Liver (tissue), 9 donors: ENCODE measurements around the gene IFNLR1. TPM values are rescaled to one million over a fixed set of nuclear protein-coding genes. Genes with fewer than 3 reads are reported as not detected.

Source experiments
- DNase-seq: peaks from one replicate; pipeline ENCODE4 v3.0.0-alpha.2; 2017; ENCODE audit warnings: low spot score
- H3K27ac ChIP-seq, 2 donors: one replicate each; pipeline ENCODE4 v1.7.0; 2013; ENCODE audit warnings: inconsistent platforms in 2 of 2, low read length in 2 of 2, control low read depth in 1 of 2, low read depth in 1 of 2, mild to moderate bottlenecking in 1 of 2
- H3K27me3 ChIP-seq, 4 donors: one replicate each; pipeline versions ENCODE4 v1.6.1 to v1.7.0; 2013; ENCODE audit warnings: low read length in 3 of 4, inconsistent platforms in 1 of 4, mild to moderate bottlenecking in 1 of 4, moderate library complexity in 1 of 4; ENCODE audit not compliant: control insufficient read depth in 4 of 4, insufficient read depth in 4 of 4
- H3K36me3 ChIP-seq, 4 donors: one replicate each; pipeline versions ENCODE4 v1.6.1 to v1.7.0; 2013; ENCODE audit warnings: low read length in 3 of 4, mild to moderate bottlenecking in 3 of 4, low read depth in 1 of 4, moderate library complexity in 1 of 4; ENCODE audit not compliant: control insufficient read depth in 4 of 4, insufficient read depth in 3 of 4
- H3K4me1 ChIP-seq, 4 donors: one replicate each; pipeline versions ENCODE4 v1.6.1 to v1.7.0; 2013; ENCODE audit warnings: low read length in 3 of 4, mild to moderate bottlenecking in 3 of 4, moderate library complexity in 1 of 4; ENCODE audit not compliant: control insufficient read depth in 4 of 4, insufficient read depth in 4 of 4
- H3K4me3 ChIP-seq, 3 donors: one replicate each; pipeline versions ENCODE4 v1.6.1 to v1.7.0; 2013; ENCODE audit warnings: low read length in 3 of 3, control low read depth in 1 of 3, low read depth in 1 of 3, mild to moderate bottlenecking in 1 of 3
- H3K9ac ChIP-seq, 2 donors: one replicate each; pipeline ENCODE4 v1.7.0; 2013; ENCODE audit warnings: low read length in 2 of 2, mild to moderate bottlenecking in 2 of 2, moderate library complexity in 2 of 2, control low read depth in 1 of 2, low read depth in 1 of 2
- H3K9me3 ChIP-seq, 4 donors: one replicate each; pipeline versions ENCODE4 v1.6.1 to v1.7.0; 2013; ENCODE audit warnings: low read length in 3 of 4; ENCODE audit not compliant: control insufficient read depth in 4 of 4
- EGR1 ChIP-seq, 2 donors: IDR thresholded peaks; 2 replicates each; pipeline ENCODE4 v1.6.1; 2016 to 2018; ENCODE audit warnings: antibody characterized with exemption in 2 of 2, low read depth in 2 of 2
- FOXA1 ChIP-seq: IDR thresholded peaks from 2 replicates; pipeline ENCODE4 v1.6.1; 2016; ENCODE audit warnings: antibody characterized with exemption
- FOXA2 ChIP-seq: IDR thresholded peaks from 2 replicates; pipeline ENCODE4 v1.6.1; 2016; ENCODE audit warnings: antibody characterized with exemption
- GABPA ChIP-seq, 2 donors: IDR thresholded peaks in 1 of 2; conservative IDR thresholded peaks in 1 of 2; 2 replicates each; pipeline ENCODE4 v1.6.1; 2016; ENCODE audit warnings: antibody characterized with exemption in 2 of 2, mild to moderate bottlenecking in 1 of 2, moderate library complexity in 1 of 2
- HNF4A ChIP-seq, 2 donors: conservative IDR thresholded peaks; 2 replicates each; pipeline ENCODE4 v1.6.1; 2016; ENCODE audit warnings: antibody characterized with exemption in 2 of 2, mild to moderate bottlenecking in 2 of 2
- HNF4G ChIP-seq: IDR thresholded peaks from 2 replicates; pipeline ENCODE4 v1.6.1; 2016; ENCODE audit warnings: antibody characterized with exemption
- JUND ChIP-seq, 2 donors: IDR thresholded peaks; 2 replicates each; pipeline ENCODE4 v1.6.1; 2016; ENCODE audit warnings: antibody characterized with exemption in 2 of 2
- NR2F2 ChIP-seq: IDR thresholded peaks from 2 replicates; pipeline ENCODE4 v1.6.1; 2016; ENCODE audit warnings: antibody characterized with exemption
- RAD21 ChIP-seq, 2 donors: IDR thresholded peaks; 2 replicates each; pipeline ENCODE4 v1.6.1; 2016; ENCODE audit warnings: antibody characterized with exemption in 2 of 2, mild to moderate bottlenecking in 2 of 2
- RXRA ChIP-seq, 2 donors: IDR thresholded peaks; 2 replicates each; pipeline ENCODE4 v1.6.1; 2017 to 2018; ENCODE audit warnings: antibody characterized with exemption in 2 of 2, mild to moderate bottlenecking in 1 of 2
- SP1 ChIP-seq: IDR thresholded peaks from 2 replicates; pipeline ENCODE4 v1.6.1; 2018; ENCODE audit warnings: antibody characterized with exemption, mild to moderate bottlenecking
- TAF1 ChIP-seq: conservative IDR thresholded peaks from 2 replicates; pipeline ENCODE4 v1.6.1; 2016; ENCODE audit warnings: antibody characterized with exemption, mild to moderate bottlenecking
- YY1 ChIP-seq: IDR thresholded peaks from 2 replicates; pipeline ENCODE4 v1.6.1; 2016; ENCODE audit warnings: antibody characterized with exemption, mild to moderate bottlenecking
- WGBS: extraction: QIAGEN DNeasy Blood & Tissue Kit; methylation state at CpG from one replicate; pipeline ENCODE4 v1.1.7; 2013; 5-methylcytosine and 5-hydroxymethylcytosine counted together
- polyA plus RNA-seq, 2 donors: library from polyadenylated mRNA; stranded (reverse) in 1 of 2; unstranded in 1 of 2; fragments of 200-250 nt in 1 of 2; fragments of >200 nt in 1 of 2; fragmentation: Nextera tagmentation in 1 of 2; extraction: Ambion mirVana in 1 of 2; gene quantifications; one replicate each; pipeline versions ENCODE4 v1.2.1 to v1.2.3, GENCODE V29; 2013 to 2015
- total RNA-seq, 2 donors: library from RNA; depleted of rRNA; stranded (reverse); fragments of >200 nt; gene quantifications; one replicate each; pipeline ENCODE4 v1.2.3, GENCODE V29; 2014
- TF ChIP-seq, protein P1 (sequence below): IDR thresholded peaks from 2 replicates; pipeline ENCODE4 v1.6.1; 2016; ENCODE audit warnings: antibody characterized with exemption, mild to moderate bottlenecking
- TF ChIP-seq, protein P2 (sequence below): IDR thresholded peaks from 2 replicates; pipeline ENCODE4 v1.6.1; 2016; ENCODE audit warnings: antibody characterized with exemption
- TF ChIP-seq, protein P3 (sequence below): fragments of 150-350 bp; IDR thresholded peaks from 2 replicates; pipeline ENCODE4 v1.5.1; 2017; ENCODE audit warnings: improper control_type of control experiment, low read depth, low read length; ENCODE audit not compliant: missing input control
- TF ChIP-seq, protein P4 (sequence below): IDR thresholded peaks from 2 replicates; pipeline ENCODE4 v1.6.1; 2016; ENCODE audit warnings: antibody characterized with exemption
- TF ChIP-seq, protein P5 (sequence below): IDR thresholded peaks from 2 replicates; pipeline ENCODE4 v1.6.1; 2016; ENCODE audit warnings: antibody characterized with exemption
- donor health status: healthy.
- donor health status: healthy.
- donor health status: healthy.
- donor health status: healthy.
- donor health status: healthy.

The IFNLR1 gene
- total and polyA plus RNA-seq, 4 donors = 2.2 to 6.4 (median 3.5) TPM

DNA sequence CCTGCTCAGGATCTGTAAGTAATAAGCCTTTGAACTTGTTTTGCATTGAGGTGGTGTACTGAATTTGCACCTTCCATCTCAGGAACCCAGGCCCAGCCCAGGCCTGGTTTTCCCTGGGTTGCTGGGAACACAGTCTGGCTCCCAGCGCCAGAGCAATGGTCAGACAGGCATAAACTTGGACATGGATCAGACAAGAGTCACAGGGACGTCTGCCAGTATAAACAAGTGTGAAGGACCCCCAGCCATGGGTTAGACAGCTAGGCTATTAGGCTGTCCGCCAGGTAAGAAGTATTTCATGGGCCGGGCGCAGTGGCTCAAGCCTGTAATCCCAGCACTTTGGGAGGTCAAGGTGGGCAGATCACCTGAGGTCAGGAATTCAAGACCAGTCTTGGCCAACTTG lies 5.5 kb downstream of the IFNLR1 start (continued):
- TF ChIP-seq, protein P1, sequence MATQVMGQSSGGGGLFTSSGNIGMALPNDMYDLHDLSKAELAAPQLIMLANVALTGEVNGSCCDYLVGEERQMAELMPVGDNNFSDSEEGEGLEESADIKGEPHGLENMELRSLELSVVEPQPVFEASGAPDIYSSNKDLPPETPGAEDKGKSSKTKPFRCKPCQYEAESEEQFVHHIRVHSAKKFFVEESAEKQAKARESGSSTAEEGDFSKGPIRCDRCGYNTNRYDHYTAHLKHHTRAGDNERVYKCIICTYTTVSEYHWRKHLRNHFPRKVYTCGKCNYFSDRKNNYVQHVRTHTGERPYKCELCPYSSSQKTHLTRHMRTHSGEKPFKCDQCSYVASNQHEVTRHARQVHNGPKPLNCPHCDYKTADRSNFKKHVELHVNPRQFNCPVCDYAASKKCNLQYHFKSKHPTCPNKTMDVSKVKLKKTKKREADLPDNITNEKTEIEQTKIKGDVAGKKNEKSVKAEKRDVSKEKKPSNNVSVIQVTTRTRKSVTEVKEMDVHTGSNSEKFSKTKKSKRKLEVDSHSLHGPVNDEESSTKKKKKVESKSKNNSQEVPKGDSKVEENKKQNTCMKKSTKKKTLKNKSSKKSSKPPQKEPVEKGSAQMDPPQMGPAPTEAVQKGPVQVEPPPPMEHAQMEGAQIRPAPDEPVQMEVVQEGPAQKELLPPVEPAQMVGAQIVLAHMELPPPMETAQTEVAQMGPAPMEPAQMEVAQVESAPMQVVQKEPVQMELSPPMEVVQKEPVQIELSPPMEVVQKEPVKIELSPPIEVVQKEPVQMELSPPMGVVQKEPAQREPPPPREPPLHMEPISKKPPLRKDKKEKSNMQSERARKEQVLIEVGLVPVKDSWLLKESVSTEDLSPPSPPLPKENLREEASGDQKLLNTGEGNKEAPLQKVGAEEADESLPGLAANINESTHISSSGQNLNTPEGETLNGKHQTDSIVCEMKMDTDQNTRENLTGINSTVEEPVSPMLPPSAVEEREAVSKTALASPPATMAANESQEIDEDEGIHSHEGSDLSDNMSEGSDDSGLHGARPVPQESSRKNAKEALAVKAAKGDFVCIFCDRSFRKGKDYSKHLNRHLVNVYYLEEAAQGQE = no peak
- TF ChIP-seq HNF4G = no peak

DNA sequence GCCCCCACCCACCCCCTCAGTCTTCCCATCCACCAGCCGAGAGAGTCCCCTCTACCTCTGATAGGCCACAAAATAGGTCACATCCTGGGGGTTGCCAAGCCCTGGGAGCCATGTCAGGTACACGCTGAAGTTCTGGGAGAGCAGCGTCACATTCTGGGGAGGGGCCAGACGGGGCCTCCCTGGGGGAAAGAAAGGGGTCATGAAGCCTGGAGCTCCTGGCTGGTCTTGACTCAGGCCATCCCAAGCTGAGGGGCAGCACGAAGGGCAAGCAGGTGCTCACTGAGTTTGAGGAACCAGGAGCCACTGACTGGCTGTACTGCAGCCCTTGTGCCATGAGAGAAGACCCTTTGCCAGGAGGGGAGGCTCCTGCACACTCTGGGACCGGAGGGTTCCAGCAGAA lies 6.4 kb downstream of the IFNLR1 start:
- Histone ChIP-seq H3K27me3 (no peaks in the 10 kb centered on the region), H3K36me3 (peaks cover 0 to 4% (median 1%) of the 10 kb centered on the region in 4 donors), H3K9ac (no peak overlapping the region), H3K4me3 (no peak overlapping the region), H3K9me3 (no peaks in the 10 kb centered on the region), H3K27ac (no peak overlapping the region), H3K4me1 (peaks cover 8 to 52% (median 38%) of the 10 kb centered on the region in 4 donors)
- DNase-seq = no peak
- no peak for TF ChIP-seq NR2F2
- TF ChIP-seq JUND (IDR thresholded peaks at IDR 0.05) = no peak
- no peak for TF ChIP-seq SP1
- TF ChIP-seq, protein P2, sequence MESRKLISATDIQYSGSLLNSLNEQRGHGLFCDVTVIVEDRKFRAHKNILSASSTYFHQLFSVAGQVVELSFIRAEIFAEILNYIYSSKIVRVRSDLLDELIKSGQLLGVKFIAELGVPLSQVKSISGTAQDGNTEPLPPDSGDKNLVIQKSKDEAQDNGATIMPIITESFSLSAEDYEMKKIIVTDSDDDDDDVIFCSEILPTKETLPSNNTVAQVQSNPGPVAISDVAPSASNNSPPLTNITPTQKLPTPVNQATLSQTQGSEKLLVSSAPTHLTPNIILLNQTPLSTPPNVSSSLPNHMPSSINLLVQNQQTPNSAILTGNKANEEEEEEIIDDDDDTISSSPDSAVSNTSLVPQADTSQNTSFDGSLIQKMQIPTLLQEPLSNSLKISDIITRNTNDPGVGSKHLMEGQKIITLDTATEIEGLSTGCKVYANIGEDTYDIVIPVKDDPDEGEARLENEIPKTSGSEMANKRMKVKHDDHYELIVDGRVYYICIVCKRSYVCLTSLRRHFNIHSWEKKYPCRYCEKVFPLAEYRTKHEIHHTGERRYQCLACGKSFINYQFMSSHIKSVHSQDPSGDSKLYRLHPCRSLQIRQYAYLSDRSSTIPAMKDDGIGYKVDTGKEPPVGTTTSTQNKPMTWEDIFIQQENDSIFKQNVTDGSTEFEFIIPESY = no peak
- no peak for TF ChIP-seq FOXA2
- TF ChIP-seq, protein P3, sequence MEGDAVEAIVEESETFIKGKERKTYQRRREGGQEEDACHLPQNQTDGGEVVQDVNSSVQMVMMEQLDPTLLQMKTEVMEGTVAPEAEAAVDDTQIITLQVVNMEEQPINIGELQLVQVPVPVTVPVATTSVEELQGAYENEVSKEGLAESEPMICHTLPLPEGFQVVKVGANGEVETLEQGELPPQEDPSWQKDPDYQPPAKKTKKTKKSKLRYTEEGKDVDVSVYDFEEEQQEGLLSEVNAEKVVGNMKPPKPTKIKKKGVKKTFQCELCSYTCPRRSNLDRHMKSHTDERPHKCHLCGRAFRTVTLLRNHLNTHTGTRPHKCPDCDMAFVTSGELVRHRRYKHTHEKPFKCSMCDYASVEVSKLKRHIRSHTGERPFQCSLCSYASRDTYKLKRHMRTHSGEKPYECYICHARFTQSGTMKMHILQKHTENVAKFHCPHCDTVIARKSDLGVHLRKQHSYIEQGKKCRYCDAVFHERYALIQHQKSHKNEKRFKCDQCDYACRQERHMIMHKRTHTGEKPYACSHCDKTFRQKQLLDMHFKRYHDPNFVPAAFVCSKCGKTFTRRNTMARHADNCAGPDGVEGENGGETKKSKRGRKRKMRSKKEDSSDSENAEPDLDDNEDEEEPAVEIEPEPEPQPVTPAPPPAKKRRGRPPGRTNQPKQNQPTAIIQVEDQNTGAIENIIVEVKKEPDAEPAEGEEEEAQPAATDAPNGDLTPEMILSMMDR = no peak
- TF ChIP-seq GABPA (IDR thresholded peaks at IDR 0.05 in 1 of 2, conservative IDR thresholded peaks at IDR 0.05 in 1 of 2) = no peak
- TF ChIP-seq, protein P4, sequence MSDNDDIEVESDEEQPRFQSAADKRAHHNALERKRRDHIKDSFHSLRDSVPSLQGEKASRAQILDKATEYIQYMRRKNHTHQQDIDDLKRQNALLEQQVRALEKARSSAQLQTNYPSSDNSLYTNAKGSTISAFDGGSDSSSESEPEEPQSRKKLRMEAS = no peak
- TF ChIP-seq RAD21 (IDR thresholded peaks at IDR 0.05) = no peak
- TF ChIP-seq, protein P5, sequence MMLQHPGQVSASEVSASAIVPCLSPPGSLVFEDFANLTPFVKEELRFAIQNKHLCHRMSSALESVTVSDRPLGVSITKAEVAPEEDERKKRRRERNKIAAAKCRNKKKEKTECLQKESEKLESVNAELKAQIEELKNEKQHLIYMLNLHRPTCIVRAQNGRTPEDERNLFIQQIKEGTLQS = no peak
- TF ChIP-seq TAF1 = no peak
- TF ChIP-seq RXRA (IDR thresholded peaks at IDR 0.05) = no peak
- TF ChIP-seq FOXA1 = no peak
- TF ChIP-seq, protein P1 = no peak
- no peak for TF ChIP-seq HNF4A (conservative IDR thresholded peaks at IDR 0.05)
- TF ChIP-seq HNF4G = no peak
- TF ChIP-seq YY1 = no peak
- no peak for TF ChIP-seq EGR1 (IDR thresholded peaks at IDR 0.05; ENCODE audit: low read depth in 2 of 2)
- WGBS = 94% methylated on average over 6 of the region's 6 CpGs
